ENCODE measurements around the gene MCEMP1. TPM values are rescaled to one million over a fixed set of nuclear protein-coding genes. Genes with fewer than 3 reads are reported as not detected.

Gene MCEMP1
- total and polyA plus RNA-seq, 5 donors, result 0.17 to 0.85 (median 0.50) TPM

DNA sequence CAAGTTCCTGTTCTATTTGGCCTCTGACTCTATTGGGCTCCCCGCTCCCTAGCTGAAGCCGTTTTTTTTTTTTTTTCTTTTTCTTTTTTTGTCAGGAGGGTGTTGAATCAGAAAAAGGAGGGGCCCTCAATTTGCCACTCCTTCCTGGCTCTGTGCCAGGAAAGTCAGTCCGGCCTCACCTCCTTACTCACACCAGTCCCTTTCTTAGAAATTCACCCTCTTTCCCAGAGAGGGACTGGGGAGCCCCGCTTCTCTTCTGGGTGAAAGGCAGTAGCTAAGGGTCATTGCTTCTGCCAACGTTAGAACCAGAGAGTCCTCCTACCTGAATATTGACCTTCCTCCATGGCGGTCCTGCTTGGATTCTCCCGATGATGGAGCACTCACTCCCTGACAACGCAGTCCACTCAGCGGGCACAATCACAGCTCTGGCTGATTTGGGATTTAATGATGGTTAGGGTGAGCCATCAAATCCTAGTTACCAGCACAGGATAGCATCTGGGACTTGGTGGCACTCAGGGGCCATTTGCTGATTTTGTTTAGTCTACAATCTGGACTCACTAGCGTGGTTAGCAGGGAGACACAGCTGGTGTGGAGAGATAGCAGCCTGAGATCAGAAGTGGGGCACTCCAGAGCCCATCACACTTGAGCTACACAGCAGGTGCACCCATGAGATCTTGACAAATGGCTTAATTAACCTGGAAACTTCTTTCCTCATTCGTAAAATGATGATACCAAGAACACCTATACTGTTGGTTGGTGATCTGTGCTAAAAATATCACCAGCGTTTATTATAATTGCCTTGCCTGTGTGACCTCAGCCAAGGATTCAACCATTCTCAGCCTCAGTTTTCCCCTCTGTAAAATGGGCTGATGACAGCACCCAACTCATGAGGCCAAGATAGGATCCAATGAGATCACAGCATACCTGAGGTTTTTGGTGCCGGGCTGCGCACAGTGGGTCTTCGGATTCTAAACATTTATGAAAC is 22.8 kb downstream of the MCEMP1 start:
- intact Hi-C loops (cut with DNase I), result no loop called here
- ATAC-seq (no peak), DNase-seq (peak in 1 of 3 donors; percentile 3)
- Histone ChIP-seq H3K4me1 (ENCODE audit: control insufficient read depth, insufficient read depth, low read length) (no peaks in the 10 kb centered on the region), H3K27me3 (ENCODE audit: control insufficient read depth, insufficient read depth) (no peaks in the 10 kb centered on the region), H3K9me3 (ENCODE audit: control insufficient read depth, low read length) (no peaks in the 10 kb centered on the region), H3K27ac (ENCODE audit: low read length) (no peak overlapping the region), H3K4me3 (ENCODE audit: low read length) (no peak overlapping the region)
- WGBS, result 56% methylated on average over 15 of the region's 15 CpGs

GRCh38 chr19:7701049-7701653 is 24.3 kb downstream of the MCEMP1 start:
- Histone ChIP-seq H3K4me3 (ENCODE audit: low read length) (no peak overlapping the region), H3K9me3 (ENCODE audit: control insufficient read depth, low read length) (no peaks in the 10 kb centered on the region), H3K4me1 (ENCODE audit: control insufficient read depth, insufficient read depth, low read length) (no peaks in the 10 kb centered on the region), H3K27ac (ENCODE audit: low read length) (no peak overlapping the region), H3K27me3 (ENCODE audit: control insufficient read depth, insufficient read depth) (no peaks in the 10 kb centered on the region)
- WGBS, result 89% methylated on average over 12 of the region's 12 CpGs
- ATAC-seq, result no peak
- intact Hi-C loops (cut with DNase I), result no loop called here
- DNase-seq, result no peak

DNA sequence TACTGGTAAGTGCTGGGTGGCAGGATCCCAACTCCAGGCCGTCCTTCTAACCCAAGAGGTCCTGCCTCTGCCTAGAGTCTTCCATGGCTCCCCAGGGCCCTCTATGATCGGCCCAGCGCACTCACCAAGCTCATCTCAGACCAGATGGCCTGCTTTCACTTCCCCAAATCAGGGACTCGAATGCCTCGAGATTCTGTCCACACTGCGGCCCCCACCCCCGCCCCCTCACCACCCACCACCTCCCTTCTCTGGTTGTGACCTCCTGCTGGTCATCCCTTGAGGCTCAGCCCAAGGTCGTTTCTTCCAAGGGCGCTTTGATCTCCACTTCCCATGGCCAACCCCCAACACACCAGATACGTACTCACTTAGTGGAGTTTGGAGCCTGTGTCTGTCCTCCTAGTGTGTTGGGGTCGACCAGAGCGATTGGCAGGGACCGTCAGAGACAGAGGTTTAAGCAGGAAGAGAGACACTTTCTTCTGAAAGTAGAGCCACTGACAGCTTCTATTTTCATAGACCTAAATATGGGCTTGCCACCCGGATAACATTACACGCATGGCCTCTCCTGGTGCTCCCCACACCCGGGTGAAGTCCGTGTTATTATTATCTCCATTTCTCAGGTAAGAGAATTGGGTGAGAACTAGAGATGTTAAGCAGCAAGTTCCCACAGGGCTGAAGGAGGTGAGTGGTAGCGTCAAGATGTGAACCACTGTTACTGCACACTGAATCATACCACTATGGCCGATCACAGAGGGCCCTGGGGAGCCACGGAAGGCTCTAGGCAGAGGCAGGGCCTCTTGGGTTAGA is 25.0 kb downstream of the MCEMP1 start, which contains the start of gene FCER2:
Gene FCER2, minus strand, starts transcription at position 478 of the 804 bp plus-strand sequence. CDS start 2,371 bp downstream, outside the sequence.
- DNase-seq, result no peak
- WGBS, result 57% methylated on average over 20 of the region's 20 CpGs
- no peaks in the 10 kb centered on the region for H3K27me3 ChIP-seq (ENCODE audit: control insufficient read depth, insufficient read depth)
- no peak within 1 kb of the TSS for H3K27ac ChIP-seq (ENCODE audit: low read length)
- intact Hi-C loops (cut with DNase I), result no loop called here
- no peak within 1 kb of the TSS for H3K4me3 ChIP-seq (ENCODE audit: low read length)
- ATAC-seq, result no peak
- no peaks in the 10 kb centered on the region for H3K9me3 ChIP-seq (ENCODE audit: control insufficient read depth, low read length)
- no peaks in the 10 kb centered on the region for H3K4me1 ChIP-seq (ENCODE audit: control insufficient read depth, insufficient read depth, low read length)

DNA sequence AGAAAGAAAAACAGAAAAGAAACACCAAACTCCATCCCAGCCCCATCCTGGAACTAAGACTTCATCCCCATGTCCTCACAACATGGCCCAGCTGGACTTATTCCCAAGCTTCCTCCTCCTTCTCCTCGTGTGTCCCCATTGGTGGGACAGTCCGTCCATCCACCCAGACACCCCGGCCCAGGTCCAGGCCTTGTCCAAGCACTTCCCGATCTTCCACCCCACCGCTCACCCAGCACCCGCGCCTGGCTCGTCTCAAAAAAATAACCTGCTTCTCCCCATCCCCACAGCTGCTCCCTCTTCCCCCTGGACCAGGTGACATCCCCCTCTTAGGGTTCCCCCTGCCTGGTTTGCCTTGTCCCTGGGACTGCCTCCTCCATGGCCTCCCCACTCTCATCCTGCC is 26.4 kb downstream of the MCEMP1 start:
- intact Hi-C loops (cut with DNase I), result no loop called here
- 59% methylated on average over 8 of the region's 8 CpGs for WGBS

GRCh38 chr19:7704280-7705060 is 27.6 kb downstream of the MCEMP1 start:
- WGBS, result 77% methylated on average over 6 of the region's 6 CpGs
- H3K27ac ChIP-seq (ENCODE audit: low read length), result no peak overlapping the region
- no peaks in the 10 kb centered on the region for H3K4me1 ChIP-seq (ENCODE audit: control insufficient read depth, insufficient read depth, low read length)
- intact Hi-C loops (cut with DNase I), result no loop called here
- ATAC-seq, result no peak
- DNase-seq, result no peak
- H3K9me3 ChIP-seq (ENCODE audit: control insufficient read depth, low read length), result no peaks in the 10 kb centered on the region
- no peak overlapping the region for H3K4me3 ChIP-seq (ENCODE audit: low read length)
- no peaks in the 10 kb centered on the region for H3K27me3 ChIP-seq (ENCODE audit: control insufficient read depth, insufficient read depth)

More for the DNA sequence above, 26.4 kb downstream of the MCEMP1 start:
- Histone ChIP-seq H3K9me3 (ENCODE audit: control insufficient read depth, low read length) (no peaks in the 10 kb centered on the region), H3K27me3 (ENCODE audit: control insufficient read depth, insufficient read depth) (no peaks in the 10 kb centered on the region), H3K4me3 (ENCODE audit: low read length) (no peak overlapping the region), H3K27ac (ENCODE audit: low read length) (no peak overlapping the region), H3K4me1 (ENCODE audit: control insufficient read depth, insufficient read depth, low read length) (no peaks in the 10 kb centered on the region)
- ATAC-seq (no peak), DNase-seq (no peak)

GRCh38 chr19:7705387-7706187 is 28.7 kb downstream of the MCEMP1 start:
- Histone ChIP-seq H3K4me1 (ENCODE audit: control insufficient read depth, insufficient read depth, low read length) (no peaks in the 10 kb centered on the region), H3K4me3 (ENCODE audit: low read length) (no peak overlapping the region), H3K27ac (ENCODE audit: low read length) (no peak overlapping the region), H3K27me3 (ENCODE audit: control insufficient read depth, insufficient read depth) (no peaks in the 10 kb centered on the region), H3K9me3 (ENCODE audit: control insufficient read depth, low read length) (no peaks in the 10 kb centered on the region)
- DNase-seq (peak; percentile 46 to 73 (median 66)), ATAC-seq (peak; percentile 15 to 47)
- WGBS, result 59% methylated on average over 24 of the region's 24 CpGs
- intact Hi-C loops (cut with DNase I), result no loop called here

DNA sequence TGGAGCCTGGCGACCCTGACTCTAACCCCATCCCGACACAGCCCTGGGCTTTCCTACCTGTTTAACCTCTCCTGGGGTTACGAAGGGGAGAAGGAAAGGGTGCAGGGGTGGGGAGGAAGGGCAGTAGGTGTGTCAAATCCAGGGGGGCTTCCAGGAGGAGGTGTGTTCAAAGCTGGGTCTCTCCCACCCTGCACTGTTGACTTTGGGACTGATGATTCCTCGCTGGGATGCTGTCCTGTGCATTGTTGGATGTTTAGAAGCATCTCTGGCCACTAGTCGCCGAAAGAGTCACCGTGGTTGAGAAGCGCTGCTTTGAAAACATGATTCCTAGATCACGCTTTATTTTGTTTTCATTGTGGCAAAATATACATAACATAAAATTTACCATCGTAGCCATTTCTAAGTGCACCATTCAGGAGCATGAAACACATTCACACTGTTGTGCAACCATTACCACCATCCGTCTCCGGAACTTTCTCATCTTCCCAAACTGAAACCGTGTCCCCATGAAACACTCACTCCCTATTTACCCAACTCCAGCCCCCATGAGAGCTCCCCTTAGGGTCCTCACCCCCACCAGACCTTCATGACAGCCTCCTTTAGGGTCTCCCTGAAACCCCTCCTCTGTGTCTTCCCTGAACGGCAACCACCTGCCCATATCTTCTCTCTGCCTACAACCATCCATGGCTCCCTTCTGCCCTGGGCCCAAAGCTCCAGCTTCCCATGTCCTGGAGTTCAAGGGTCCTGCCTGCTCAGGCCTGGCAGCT is 29.5 kb downstream of the MCEMP1 start:
- WGBS, result 73% methylated on average over 14 of the region's 14 CpGs

DNA sequence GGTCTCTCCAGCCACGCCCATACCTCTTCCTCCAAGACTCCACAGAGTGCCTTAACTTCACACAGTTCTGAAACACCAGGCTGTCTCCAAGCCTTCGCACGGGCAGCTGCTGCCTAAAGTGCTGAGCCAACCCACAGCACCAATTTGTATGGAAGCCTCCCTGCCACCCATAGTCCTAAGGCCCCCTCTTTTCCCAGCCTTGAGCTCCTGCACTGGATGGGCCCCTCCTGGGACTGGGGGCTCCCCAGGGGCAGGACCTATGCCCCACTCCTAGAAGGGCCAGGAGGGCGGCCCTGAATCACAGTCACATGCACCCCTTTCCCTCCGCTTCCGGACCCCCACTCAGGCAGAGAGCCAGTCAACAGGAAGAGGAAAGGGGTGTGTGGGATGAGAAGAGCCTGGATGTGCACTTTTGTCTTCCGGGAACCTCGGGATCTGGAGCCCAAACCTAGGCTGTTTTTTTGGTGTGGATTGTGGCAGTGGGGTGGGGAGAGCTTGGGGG is 30.1 kb downstream of the MCEMP1 start:
- intact Hi-C loops (cut with DNase I), result no loop called here
- Histone ChIP-seq H3K4me1 (ENCODE audit: control insufficient read depth, insufficient read depth, low read length) (no peaks in the 10 kb centered on the region), H3K27me3 (ENCODE audit: control insufficient read depth, insufficient read depth) (no peaks in the 10 kb centered on the region), H3K4me3 (ENCODE audit: low read length) (no peak overlapping the region), H3K27ac (ENCODE audit: low read length) (no peak overlapping the region), H3K9me3 (ENCODE audit: control insufficient read depth, low read length) (no peaks in the 10 kb centered on the region)
- peak; percentile 6 to 21 for ATAC-seq
- no peak for DNase-seq
- 48% methylated on average over 8 of the region's 8 CpGs for WGBS

More for the DNA sequence above, 29.5 kb downstream of the MCEMP1 start:
- H3K9me3 ChIP-seq (ENCODE audit: control insufficient read depth, low read length), result no peaks in the 10 kb centered on the region
- DNase-seq (no peak), ATAC-seq (peak in 1 of 2 donors; percentile 14)
- H3K4me1 ChIP-seq (ENCODE audit: control insufficient read depth, insufficient read depth, low read length), result no peaks in the 10 kb centered on the region
- intact Hi-C loops (cut with DNase I), result no loop called here
- H3K4me3 ChIP-seq (ENCODE audit: low read length), result no peak overlapping the region
- H3K27ac ChIP-seq (ENCODE audit: low read length), result no peak overlapping the region
- H3K27me3 ChIP-seq (ENCODE audit: control insufficient read depth, insufficient read depth), result no peaks in the 10 kb centered on the region

GRCh38 chr19:7709932-7710460 is 33.1 kb downstream of the MCEMP1 start:
- no peaks in the 10 kb centered on the region for H3K27me3 ChIP-seq (ENCODE audit: control insufficient read depth, insufficient read depth)
- no peaks in the 10 kb centered on the region for H3K4me1 ChIP-seq (ENCODE audit: control insufficient read depth, insufficient read depth, low read length)
- H3K4me3 ChIP-seq (ENCODE audit: low read length), result no peak overlapping the region
- H3K9me3 ChIP-seq (ENCODE audit: control insufficient read depth, low read length), result no peaks in the 10 kb centered on the region
- no peak overlapping the region for H3K27ac ChIP-seq (ENCODE audit: low read length)
- intact Hi-C loops (cut with DNase I), result no loop called here
- whole genome bisulfite sequencing, result 70% methylated on average over 10 of the region's 10 CpGs
- ATAC-seq (no peak), DNase-seq (no peak)

Data from right cardiac atrium (tissue), 5 donors.